NT2/D1 (cell line): ENCODE measurements around the gene PODXL.

ENCODE experiments used
- YY1 ChIP-seq: IDR thresholded peaks from 2 replicates; pipeline ENCODE4 v1.6.1; 2011; ENCODE audit not compliant: insufficient read length, insufficient read depth
- ZNF274 ChIP-seq: IDR thresholded peaks from 2 replicates; pipeline ENCODE4 v1.6.1; 2011; ENCODE audit warnings: mild to moderate bottlenecking, low read depth, low read length

DNA sequence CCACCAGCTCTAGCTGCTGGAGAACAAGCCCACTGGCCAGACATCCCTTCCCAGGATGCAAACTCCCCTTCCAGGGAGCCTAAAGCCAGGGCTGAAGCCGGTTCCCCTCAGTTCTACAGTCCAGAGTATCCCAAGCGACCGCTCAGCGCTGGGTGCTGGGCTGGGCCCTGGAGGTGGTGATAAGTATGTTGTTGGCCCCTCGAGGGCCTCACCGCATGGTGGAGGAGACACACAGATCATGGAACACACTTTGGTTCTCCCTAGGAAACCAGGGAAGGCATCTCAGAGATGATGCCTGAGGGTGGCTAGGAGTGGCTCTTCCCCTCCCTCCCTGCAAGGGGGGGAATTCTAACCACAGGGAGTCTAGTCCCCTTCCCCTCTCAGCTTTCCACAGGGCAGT lies 4.4 kb downstream of the PODXL start:
- TF ChIP-seq YY1 (no peak), ZNF274 (no peak)
